GM12892 (cell line): ENCODE data around the gene ASB18.

Source experiments
- POLR2A ChIP-seq: IDR thresholded peaks from 2 replicates; pipeline ENCODE4 v1.6.1; 2011; ENCODE audit warnings: low read depth, low read length, control low read depth
- POLR2AphosphoS5 ChIP-seq: IDR thresholded peaks from 2 replicates; pipeline ENCODE4 v1.6.1; 2011; ENCODE audit warnings: low read depth, low read length, control low read depth

DNA sequence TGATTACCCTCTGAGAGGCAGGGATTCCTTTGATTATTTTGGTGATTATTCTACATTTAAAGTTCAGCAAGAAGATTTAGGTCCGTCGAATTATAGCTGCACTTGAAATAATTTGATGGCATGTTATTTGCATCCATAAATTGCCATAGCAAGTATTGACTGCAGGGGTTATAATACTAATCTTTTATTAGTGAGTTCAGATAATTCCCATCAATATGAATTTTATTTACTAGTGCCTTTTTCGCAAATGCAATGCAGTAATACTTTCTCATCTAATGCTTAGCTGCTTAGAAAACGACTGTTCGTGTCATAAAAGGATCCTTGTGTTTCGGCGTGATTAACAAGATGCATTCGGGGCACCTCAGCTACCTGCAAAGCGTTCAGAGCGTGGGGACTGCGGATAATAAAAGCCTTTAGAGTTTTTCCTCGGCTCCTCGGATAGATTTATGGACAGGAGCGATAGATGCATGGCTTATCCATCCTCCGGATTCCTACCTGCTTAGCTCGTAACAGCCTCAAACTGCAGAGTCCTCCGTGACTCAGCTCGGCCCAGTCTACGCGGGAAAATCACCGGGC lies 93.5 kb downstream of the ASB18 start:
- TF ChIP-seq POLR2AphosphoS5: no peak
- no peak for TF ChIP-seq POLR2A
